T-helper 17 cell (primary cell): ENCODE results near the gene LCN9. TPM values are rescaled to one million over a fixed set of nuclear protein-coding genes. Genes with fewer than 3 reads are reported as not detected.
"Not testable (repeated sequence)": the region's sequence is repeated elsewhere in the genome, so short reads cannot be mapped to it uniquely, and the experiment has no call there.

Source experiments
- ATAC-seq: fragments of 150-1000 bp; cut with Tn5 transposase; 2 replicates; pipeline ENCODE4 v1.10.0; 2021; ENCODE audit warnings: mild to moderate bottlenecking, moderate library complexity
- DNase-seq, 3 donors: peaks; one replicate each; pipeline versions ENCODE4 v3.0.0 to v3.0.0-alpha.2; 2020 to 2021
- H3K9me3 ChIP-seq: one replicate; pipeline ENCODE4 v1.7.0; 2013; ENCODE audit warnings: low read length, mild to moderate bottlenecking; ENCODE audit not compliant: control insufficient read depth, poor library complexity, severe bottlenecking
- H3K27ac Mint-ChIP-seq: one replicate; pipeline ENCODE4 v1.8.0; 2022; ENCODE audit warnings: mild to moderate bottlenecking, moderate library complexity, mixed read lengths
- H3K27me3 Mint-ChIP-seq: one replicate; pipeline ENCODE4 v1.8.0; 2022; ENCODE audit warnings: mixed read lengths
- H3K36me3 Mint-ChIP-seq: one replicate; pipeline ENCODE4 v1.8.0; 2022; ENCODE audit warnings: low read depth, mixed read lengths
- H3K4me1 Mint-ChIP-seq: one replicate; pipeline ENCODE4 v1.8.0; 2022; ENCODE audit warnings: mild to moderate bottlenecking, mixed read lengths
- H3K4me3 Mint-ChIP-seq: one replicate; pipeline ENCODE4 v1.8.0; 2022; ENCODE audit warnings: mild to moderate bottlenecking, moderate library complexity, mixed read lengths
- total RNA-seq, 4 donors: library from RNA in 2 of 4; stranded (reverse) in 2 of 4; gene quantifications; one replicate each; pipeline ENCODE4 v1.2.3 and lab custom pipeline; 2022 to 2026

The LCN9 gene
- total RNA-seq, 2 donors from 2014 or later: not detected

DNA sequence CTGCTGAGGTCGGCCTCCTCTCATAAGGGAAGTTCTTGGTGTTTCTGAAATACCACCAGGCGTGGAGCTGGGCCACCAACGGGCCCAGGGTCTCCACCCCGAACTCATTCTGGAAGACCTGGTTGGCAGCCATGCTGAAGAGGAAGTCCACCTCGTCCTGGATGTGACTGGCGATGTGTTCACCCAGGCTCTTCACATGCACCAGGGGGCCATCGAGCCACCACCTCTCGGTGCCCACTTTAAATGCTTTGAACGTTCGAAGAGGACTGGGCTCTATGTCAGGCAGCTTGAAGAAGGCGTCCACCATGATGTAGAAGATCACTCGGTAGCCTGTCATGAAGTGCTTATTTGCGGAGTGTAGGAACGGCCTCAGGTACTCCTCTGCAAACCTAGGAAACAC is 38.8 kb upstream of the LCN9 start:
- ATAC-seq: no peak
- Mint-ChIP-seq H3K27ac (no peak overlapping the region), H3K27me3 (peaks cover 30% of the 10 kb centered on the region), H3K4me1 (no peaks in the 10 kb centered on the region), H3K4me3 (no peak overlapping the region), H3K36me3 (no peaks in the 10 kb centered on the region)
- no peak for DNase-seq
- H3K9me3 ChIP-seq: peaks cover 6% of the 10 kb centered on the region

DNA sequence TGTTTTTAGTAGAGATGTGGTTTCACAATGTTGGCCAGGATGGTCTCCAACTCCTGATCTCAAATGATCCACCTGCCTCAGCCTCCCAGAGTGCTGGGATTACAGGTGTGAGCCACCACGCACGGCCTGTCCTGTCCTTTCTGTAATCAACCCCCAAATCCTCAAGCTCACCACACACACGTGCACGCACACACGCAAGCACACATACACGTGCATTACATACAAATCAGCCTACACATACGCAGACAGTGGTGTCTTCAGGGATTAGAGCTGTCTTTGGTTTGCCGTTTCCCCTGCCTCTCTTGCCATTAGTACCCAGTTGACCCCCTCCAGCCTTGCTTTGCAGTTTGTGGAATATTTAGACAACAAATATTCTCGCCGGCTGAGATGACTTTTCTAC is 30.3 kb upstream of the LCN9 start:
- Mint-ChIP-seq H3K36me3 (no peaks in the 10 kb centered on the region), H3K4me3 (no peak overlapping the region), H3K27me3 (peaks cover 45% of the 10 kb centered on the region), H3K4me1 (no peaks in the 10 kb centered on the region), H3K27ac (no peak overlapping the region)
- ATAC-seq (no peak), DNase-seq (no peak)
- H3K9me3 ChIP-seq: no peaks in the 10 kb centered on the region

DNA sequence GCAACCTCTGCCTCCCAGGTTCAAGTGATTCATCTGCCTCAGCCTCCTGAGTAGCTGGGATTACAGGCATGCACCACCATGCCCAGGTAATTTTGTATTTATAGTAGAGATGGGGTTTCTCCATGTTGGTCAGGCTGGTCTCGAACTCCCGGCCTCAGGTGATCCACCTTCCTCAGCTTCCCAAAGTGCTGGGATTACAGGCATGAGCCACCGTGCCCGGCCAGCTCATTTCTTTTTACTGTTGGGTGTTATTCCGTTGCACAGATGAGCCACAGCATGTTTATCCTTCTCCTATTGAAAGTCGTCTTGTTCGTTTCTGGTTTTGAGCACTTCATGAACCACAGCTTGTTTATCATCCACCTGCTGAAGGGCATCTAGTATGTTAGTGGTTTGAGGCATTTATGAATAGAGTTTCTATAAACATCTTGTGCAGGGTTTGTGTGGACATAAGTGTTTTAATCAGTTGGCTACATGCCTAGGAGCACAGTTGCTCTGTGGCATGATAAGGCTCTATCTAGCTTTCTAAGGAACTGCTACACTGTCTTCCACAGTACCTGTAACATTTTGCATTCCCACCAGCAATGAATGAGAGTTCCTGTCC is 26.1 kb upstream of the LCN9 start:
- H3K36me3 Mint-ChIP-seq, H3K27ac Mint-ChIP-seq, H3K4me1 Mint-ChIP-seq, H3K4me3 Mint-ChIP-seq, H3K9me3 ChIP-seq, DNase-seq, ATAC-seq: not testable (repeated sequence)
- H3K27me3 Mint-ChIP-seq: peaks cover 50% of the 10 kb centered on the region

DNA sequence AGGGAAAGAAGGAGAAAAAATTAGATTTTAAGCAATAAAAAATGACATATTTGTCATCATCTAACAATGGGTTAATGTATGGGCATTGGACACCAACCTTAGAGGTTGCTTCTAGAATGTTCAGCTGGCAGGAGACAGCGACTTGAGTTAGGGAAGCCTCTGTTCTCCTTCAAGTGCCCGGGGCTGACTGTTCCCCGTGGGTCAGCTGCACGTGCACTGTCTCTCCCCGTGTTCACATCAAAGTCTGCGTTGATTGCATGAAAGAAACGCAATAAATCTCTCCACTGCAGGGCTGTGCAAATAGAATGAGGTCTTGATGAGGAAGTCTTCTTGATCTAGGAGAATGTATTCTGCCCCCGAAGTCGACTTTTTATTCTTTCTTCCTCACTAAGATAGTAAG is 23.9 kb upstream of the LCN9 start, which contains the start of gene GLT6D1:
Gene GLT6D1, minus strand, starts transcription at position 345 of the 400 bp plus-strand sequence. CDS start 353 bp downstream, outside the sequence.
- ATAC-seq (no peak), DNase-seq (no peak)
- H3K36me3 Mint-ChIP-seq: no peaks in the 10 kb centered on the region
- no peak within 1 kb of the TSS for H3K27ac Mint-ChIP-seq
- H3K4me1 Mint-ChIP-seq: no peaks in the 10 kb centered on the region
- no peak within 1 kb of the TSS for H3K4me3 Mint-ChIP-seq
- H3K27me3 Mint-ChIP-seq: peaks cover 43% of the 10 kb centered on the region
- no peaks in the 10 kb centered on the region for H3K9me3 ChIP-seq

DNA sequence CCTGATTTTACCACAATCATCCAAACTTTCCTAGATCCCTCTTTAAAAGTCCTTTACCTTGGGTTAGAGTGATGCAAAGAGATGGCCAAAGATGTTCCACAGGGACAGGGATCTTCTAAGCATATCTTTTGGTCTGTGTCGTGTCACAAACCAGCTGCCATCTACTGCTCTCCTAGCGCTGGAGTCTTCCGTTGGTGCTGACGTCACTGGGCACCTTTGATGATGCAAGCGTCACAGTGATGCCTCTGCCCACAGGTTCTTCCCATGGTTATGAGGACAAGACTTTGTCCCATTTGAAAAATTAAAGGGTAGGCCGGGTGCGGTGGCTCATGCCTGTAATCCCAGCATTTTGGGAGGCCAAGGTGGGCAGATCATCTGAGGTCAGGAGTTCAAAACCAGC is 22.1 kb upstream of the LCN9 start:
- Mint-ChIP-seq H3K27ac (no peak overlapping the region), H3K4me3 (no peak overlapping the region)

DNA sequence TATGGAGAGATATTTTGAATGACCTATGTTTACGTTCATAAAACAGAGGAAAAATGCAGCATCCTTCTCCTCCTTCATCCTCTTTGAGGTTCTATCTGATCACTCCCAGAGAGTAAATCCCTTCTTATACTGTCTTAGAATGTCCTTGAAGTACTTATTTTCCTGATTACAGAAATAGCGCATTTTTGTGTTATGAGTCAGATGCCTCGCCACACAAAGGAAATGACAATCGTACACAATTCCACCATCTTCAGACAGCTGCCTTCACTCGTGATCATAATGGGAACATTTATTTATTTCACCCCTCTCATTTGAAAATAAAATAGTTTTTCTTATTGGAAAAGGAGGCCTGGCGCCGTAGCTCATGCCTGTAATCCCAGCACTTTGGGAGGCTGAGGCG is 21.4 kb upstream of the LCN9 start:
- Mint-ChIP-seq H3K36me3 (no peaks in the 10 kb centered on the region), H3K27me3 (peaks cover 19% of the 10 kb centered on the region), H3K4me1 (no peaks in the 10 kb centered on the region), H3K4me3 (no peak overlapping the region), H3K27ac (no peak overlapping the region)
- ATAC-seq (no peak), DNase-seq (no peak)
- H3K9me3 ChIP-seq: peaks cover 5% of the 10 kb centered on the region

More for the DNA sequence above, 22.1 kb upstream of the LCN9 start:
- Mint-ChIP-seq H3K36me3 (no peaks in the 10 kb centered on the region), H3K27me3 (peaks cover 26% of the 10 kb centered on the region), H3K4me1 (no peaks in the 10 kb centered on the region)
- no peak for DNase-seq
- H3K9me3 ChIP-seq: peaks cover 5% of the 10 kb centered on the region
- no peak for ATAC-seq

DNA sequence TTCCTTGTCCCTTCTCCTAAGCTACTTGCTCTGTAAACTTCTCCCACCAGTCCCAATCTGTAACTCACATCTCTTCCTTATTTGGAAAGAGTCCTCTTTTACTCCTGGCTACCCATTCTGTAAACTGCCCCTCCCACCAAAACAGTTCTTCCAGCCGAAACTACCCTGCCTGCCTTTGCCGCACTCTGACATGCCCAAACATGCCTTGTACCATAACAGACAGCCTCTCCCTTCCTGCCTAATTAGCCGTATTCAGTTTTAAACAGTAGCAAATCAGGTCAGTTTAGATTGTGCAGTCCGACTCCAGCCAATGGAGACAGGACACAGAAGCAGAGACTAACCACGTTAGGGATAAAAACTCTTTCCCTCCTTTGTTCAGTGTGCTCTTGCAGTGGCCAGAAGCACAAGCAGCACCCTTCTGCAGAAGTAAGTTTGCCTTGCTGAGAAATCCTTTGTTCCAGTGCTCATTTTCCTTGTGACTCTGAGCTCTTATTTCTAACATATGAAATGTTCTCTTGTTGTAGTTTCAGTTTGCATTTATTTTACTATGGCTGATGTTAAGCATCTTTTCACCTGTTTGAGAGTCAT is 18.4 kb upstream of the LCN9 start:
- ATAC-seq: no peak
- no peak overlapping the region for H3K4me3 Mint-ChIP-seq
- no peaks in the 10 kb centered on the region for H3K27me3 Mint-ChIP-seq
- H3K27ac Mint-ChIP-seq: no peak overlapping the region
- DNase-seq: no peak
- no peaks in the 10 kb centered on the region for H3K36me3 Mint-ChIP-seq
- H3K4me1 Mint-ChIP-seq: no peaks in the 10 kb centered on the region
- H3K9me3 ChIP-seq: peaks cover 13% of the 10 kb centered on the region

DNA sequence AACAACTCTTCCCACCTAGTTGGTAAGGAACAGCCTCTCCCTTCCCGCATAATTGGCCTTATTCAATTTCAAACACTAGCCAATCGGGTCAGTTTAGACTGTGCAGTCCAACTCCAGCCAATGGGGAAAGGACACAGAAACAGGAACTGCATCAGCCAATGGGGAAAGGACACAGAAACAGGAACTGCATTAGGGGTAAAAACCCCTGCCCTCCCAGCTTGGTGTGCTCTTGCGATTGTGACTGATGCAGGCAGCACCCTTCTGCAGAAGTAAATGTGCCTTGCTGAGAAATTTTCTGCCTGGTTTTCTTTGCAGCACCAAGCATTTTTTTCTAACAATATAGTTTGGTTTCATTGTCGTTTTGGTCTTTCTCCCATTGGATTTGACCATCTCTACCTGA is 15.2 kb upstream of the LCN9 start:
- peaks cover 13% of the 10 kb centered on the region for H3K9me3 ChIP-seq
- H3K4me3 Mint-ChIP-seq: no peak overlapping the region
- H3K27me3 Mint-ChIP-seq: no peaks in the 10 kb centered on the region
- H3K27ac Mint-ChIP-seq: no peak overlapping the region
- no peaks in the 10 kb centered on the region for H3K36me3 Mint-ChIP-seq
- DNase-seq: no peak
- no peak for ATAC-seq
- H3K4me1 Mint-ChIP-seq: no peaks in the 10 kb centered on the region

DNA sequence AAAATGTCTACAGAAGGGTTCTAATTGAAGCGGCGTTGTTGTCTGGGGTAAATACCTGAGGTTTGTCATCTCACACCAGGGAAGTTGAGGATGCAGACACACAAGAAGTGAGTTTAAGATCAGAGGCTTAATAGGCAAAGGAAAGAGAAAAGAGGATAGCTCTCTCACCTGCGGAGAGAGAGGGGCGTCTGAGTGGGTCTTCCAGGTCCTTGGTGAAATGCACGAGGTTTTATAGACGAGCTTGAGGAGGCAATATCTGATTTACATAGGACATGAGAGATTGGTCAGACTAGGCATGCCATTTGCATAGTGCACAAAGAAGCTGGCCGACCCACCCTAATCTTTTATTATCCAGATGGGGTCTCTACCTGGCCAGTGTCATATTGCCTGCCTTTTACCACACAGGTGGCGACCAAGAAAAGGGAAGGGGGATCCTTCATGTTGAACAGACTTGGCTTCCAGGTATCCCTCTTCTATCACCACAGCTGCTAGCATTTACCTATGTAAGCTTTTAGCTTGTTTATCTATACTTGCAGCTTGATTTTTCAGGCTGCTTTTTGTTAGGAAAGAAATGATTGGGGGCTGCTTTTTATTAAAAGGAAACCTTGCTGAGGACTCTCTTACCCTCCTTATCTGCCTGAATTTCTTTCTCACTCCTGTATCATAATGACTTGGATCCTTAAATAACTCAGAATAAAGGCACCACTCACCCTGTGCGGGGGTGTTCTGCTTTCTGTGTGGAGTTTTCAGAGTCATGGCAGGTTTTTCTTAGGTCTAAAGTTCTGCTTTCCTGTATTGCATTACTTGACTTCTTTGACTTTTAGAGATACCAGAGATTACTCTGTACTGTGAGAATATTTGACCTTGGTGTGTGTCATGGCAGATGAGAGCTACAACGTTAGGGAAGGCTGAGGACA is 14.4 kb upstream of the LCN9 start:
- no peak for ATAC-seq

DNA sequence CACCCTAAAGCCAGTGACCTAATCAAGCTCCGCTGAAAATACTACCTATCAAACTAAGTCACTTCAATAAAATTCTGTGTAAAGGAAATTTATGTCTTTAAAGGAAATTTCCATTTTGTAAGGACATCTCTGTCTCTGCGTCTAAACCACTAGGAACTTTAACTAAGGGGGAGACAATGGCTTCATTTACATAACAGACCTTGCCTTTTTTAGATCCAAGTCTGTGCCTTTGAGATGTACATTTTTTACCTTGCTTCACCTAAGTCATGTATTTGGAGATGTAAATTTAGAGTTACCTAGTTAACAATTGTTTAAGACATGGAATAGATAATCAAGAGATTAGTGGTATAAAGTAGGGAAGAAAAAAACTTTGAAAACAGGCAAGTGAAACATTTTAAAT is 13.6 kb upstream of the LCN9 start:
- Mint-ChIP-seq H3K36me3 (no peaks in the 10 kb centered on the region), H3K27ac (no peak overlapping the region)

More for the DNA sequence above, 14.4 kb upstream of the LCN9 start:
- H3K4me1 Mint-ChIP-seq: no peaks in the 10 kb centered on the region
- no peak overlapping the region for H3K27ac Mint-ChIP-seq
- no peak for DNase-seq
- H3K4me3 Mint-ChIP-seq: no peak overlapping the region
- H3K9me3 ChIP-seq: peaks cover 13% of the 10 kb centered on the region
- no peaks in the 10 kb centered on the region for H3K27me3 Mint-ChIP-seq
- H3K36me3 Mint-ChIP-seq: no peaks in the 10 kb centered on the region

DNA sequence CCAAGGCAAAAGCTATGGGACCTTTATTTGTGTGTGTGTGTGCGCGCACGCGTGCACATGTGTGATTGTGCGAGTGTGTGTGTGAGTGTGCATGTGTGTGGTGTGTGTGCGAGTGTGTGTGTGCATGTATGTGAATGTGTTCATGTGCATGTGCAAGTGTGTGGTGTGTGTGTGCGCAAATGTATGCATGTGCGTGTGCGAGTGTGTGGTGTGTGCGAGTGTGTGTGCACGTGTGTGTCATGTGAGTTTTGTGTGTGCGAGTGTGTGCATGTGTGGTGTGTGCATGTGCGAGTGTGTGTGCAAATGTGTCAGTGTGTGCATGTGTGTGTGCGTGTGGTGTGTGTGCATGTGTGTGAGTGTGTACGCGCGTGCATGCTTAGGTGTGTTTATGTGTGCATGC is 12.7 kb upstream of the LCN9 start:
- no peaks in the 10 kb centered on the region for H3K36me3 Mint-ChIP-seq
- ATAC-seq (no peak), DNase-seq (no peak)
- H3K9me3 ChIP-seq: peaks cover 9% of the 10 kb centered on the region
- H3K4me1 Mint-ChIP-seq: no peaks in the 10 kb centered on the region
- H3K27ac Mint-ChIP-seq: no peak overlapping the region
- H3K27me3 Mint-ChIP-seq: peaks cover 13% of the 10 kb centered on the region
- H3K4me3 Mint-ChIP-seq: no peak overlapping the region

More for the DNA sequence above, 13.6 kb upstream of the LCN9 start:
- peaks cover 13% of the 10 kb centered on the region for H3K9me3 ChIP-seq
- ATAC-seq (no peak), DNase-seq (no peak)
- Mint-ChIP-seq H3K27me3 (peaks cover 5% of the 10 kb centered on the region), H3K4me3 (no peak overlapping the region), H3K4me1 (no peaks in the 10 kb centered on the region)

DNA sequence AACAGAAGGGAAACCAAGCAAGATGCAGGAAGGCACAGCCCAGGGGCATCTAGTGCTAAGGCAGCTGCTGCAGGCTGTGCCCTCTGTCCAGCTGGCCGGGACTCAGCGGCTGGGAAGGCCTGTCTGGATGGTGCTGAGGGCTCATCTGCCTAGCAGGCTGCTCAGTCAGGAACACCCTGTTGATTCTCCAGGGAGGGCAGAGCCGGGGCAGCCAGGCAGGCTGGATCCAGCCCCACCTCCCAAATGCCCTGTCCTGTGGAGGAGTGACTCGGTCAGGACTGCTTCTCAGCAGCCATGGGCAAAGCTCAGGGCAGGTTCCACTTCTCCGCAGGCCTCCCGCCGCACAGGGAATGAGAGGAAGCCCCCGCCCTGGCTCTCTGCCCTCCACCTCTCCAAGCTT is 7.8 kb upstream of the LCN9 start:
- H3K9me3 ChIP-seq: no peaks in the 10 kb centered on the region
- Mint-ChIP-seq H3K36me3 (peaks cover 2% of the 10 kb centered on the region), H3K4me3 (no peak overlapping the region), H3K4me1 (no peaks in the 10 kb centered on the region), H3K27me3 (peaks cover 35% of the 10 kb centered on the region), H3K27ac (no peak overlapping the region)
- DNase-seq: no peak
- ATAC-seq: no peak

DNA sequence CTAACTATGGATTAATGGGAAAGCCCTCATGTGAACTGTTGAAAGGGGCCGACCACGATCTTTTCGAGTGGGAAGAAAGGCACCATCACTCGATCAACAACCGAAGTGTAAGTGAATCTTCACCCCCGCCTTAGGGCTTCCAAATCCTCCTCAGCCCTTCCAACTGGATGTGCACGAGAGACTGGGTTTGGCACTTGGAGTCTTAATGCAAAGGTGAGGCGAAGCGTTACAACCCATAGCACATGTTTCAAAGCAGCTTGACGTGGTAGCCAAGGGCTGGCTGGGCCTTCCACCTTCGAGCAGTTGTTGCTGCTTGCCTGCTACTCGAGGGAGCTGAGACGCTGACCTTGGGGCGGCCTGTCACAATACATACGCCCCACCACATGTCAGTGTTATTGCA is 5.7 kb upstream of the LCN9 start:
- no peak overlapping the region for H3K4me3 Mint-ChIP-seq
- no peaks in the 10 kb centered on the region for H3K4me1 Mint-ChIP-seq
- peaks cover 2% of the 10 kb centered on the region for H3K36me3 Mint-ChIP-seq
- no peak overlapping the region for H3K27ac Mint-ChIP-seq
- no peaks in the 10 kb centered on the region for H3K9me3 ChIP-seq
- peaks cover 35% of the 10 kb centered on the region for H3K27me3 Mint-ChIP-seq
- DNase-seq: no peak
- ATAC-seq: no peak
